Activated effector memory CD4-positive, alpha-beta T cell treated with anti-CD3 and anti-CD28 coated beads, Interleukin-2, amount 50 U/mL, for 16 hours (primary cell): ENCODE data around the gene FOXP1.

Experiments
- DNase-seq: peaks from one replicate; pipeline ENCODE4 v3.0.0-alpha.2; 2020

The FOXP1 gene

GRCh38 chr3:71194785-71195184 is 388.7 kb downstream of the FOXP1 start:
- DNase-seq = no peak

DNA sequence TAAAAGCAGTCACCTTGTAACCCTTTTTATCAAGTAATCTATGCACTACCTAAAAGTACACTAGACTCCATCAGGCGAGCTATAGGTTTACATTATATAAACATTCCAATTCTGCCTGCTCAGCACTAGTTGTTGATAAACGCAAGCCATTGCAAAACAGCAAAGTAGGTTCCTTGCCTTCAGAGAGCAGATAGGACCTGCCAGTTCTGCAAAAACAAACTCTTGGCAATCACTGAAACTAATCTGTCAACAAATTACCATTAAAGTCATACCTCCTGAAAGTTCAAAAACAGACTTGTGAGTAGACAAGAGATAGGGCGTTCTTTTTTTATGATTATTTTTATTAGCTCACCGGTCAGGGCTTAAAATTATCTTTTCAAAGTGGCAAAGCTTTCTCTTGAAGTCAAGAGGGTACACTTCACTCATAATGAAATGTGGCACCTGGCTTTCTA is 392.5 kb downstream of the FOXP1 start:
- no peak for DNase-seq

DNA sequence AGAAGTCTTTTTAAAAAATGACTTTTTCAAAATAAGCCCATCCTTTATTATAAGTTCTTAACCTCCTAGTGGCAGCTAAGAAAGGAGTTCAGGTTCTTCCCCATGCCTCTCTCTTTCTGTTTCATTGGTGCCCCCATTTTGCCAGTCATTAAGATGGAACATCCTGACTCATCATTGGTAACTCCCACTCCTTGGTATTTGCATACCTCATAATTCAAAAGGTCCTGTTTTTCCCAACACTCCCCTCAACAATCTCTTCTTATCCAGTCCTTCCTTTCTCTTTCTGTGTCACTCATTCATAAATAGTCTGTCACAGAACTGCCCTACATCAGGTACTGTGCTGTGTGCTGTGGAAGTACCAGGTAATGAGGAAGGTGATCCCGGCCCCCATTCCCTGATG is 394.0 kb downstream of the FOXP1 start:
- no peak for DNase-seq

GRCh38 chr3:71187715-71188114 is 395.8 kb downstream of the FOXP1 start:
- no peak for DNase-seq

DNA sequence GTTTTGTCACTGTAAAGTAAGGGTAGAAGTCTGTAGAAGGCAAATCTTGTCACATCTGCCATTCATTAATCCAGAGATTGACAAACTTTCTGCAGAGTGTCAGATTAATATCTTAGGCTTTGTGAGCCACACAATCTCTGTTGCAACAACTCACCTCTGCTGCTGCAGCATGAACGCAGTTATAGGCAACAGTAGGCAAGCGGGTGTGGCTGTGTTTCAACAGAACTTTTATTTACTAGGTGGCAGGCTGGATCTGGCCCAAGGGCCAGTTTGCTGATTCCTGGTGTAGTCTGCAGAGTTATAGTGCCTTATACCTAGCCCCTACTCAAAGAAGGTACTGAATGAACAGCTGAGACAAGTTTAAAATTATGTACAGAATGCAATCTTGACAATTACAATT is 396.7 kb downstream of the FOXP1 start:
- DNase-seq = no peak

GRCh38 chr3:71185733-71186455 is 397.6 kb downstream of the FOXP1 start:
- DNase-seq = no peak

DNA sequence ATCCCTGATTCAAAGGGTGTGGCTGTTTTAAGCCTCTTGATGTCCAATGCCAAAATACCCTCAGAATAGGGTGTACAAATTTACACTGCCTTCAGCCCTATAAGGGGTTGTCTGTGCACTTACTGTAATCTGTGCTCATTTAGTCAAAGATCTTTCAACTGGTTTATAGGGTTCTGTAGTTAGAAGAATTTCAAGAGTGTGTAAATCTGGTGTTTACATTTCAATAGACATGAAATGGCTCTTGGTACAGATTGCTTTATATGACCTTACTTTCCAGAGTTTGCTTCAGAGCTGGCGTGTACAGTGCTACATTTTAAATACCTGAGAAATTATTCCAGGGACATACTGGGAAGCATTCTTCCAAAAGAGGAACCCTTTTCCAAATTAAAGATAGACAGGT is 399.3 kb downstream of the FOXP1 start:
- no peak for DNase-seq

DNA sequence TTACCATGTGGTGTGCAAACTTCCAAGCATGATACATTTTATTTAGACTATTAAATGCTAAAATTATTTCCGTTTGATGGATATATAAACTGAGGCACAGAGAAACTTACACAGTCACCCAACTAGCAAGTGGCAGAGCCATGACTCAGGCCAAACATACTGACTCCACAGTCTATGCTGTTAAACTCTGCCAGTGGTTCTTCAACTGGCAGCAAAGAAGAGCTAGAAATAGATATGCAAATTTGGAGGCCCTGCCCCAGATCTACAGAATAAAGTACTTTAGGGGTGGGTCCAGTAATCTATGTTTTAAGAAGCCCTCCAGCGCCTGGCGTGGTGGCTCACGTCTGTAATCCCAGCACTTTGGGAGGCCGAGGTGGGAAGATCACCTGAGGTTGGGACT is 400.0 kb downstream of the FOXP1 start:
- DNase-seq = no peak

DNA sequence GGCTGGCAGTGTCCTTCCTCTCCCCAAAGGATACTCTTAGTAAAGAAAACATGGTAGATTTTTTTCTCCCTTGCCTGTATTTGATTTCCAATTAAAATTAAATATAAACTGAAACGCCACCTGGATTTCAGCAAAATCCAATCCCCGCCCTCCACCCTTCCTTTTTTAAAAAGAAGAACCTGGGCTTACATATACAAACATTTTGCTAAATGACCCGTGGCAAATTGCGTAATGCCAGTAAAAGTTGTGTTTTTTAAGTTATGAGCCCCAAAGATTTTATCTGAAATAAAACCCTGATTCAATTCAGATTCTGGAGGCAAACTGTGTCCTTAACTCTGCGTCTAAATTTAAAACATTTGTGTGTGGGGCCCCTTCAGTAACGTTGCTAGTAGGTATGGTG is 403.0 kb downstream of the FOXP1 start:
- DNase-seq = no peak

GRCh38 chr3:71177375-71177774 is 406.2 kb downstream of the FOXP1 start:
- no peak for DNase-seq

- DNase-seq = no peak
Measured at GRCh38 chr3:71176366-71176765, 407.2 kb downstream of the FOXP1 start.

DNA sequence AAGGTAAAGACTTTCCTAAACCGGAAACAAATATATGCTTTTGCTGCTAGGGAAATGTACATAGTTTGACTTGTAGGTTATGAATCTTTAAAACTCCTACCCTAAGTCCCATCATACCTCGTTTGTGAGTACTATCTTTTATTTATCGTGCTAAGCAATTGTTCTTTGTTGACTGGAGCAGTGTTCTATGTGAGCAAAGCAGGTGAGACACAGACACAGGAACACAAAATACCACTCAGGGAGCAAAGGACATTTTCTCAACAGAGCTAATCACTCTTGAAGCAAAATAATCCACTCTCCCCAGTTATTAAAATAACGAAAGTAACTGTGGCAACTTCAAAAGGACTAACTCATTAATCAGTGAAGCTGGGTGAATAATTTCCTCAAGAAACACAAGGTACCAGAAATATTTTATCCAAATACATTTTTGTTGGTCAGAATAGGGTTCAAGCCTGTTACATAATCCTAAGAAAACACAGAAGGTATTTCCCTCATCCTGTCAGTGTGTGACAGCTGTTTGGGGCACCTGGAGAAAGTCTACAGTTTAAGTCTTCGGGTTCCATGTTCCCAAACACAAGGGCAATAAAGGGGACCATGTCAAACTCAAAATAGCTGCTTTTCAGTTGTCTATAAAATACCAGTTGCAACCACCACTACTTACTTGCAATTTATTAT is 407.7 kb downstream of the FOXP1 start:
- DNase-seq = no peak

GRCh38 chr3:71172951-71173350 is 410.6 kb downstream of the FOXP1 start:
- DNase-seq = no peak

GRCh38 chr3:71172189-71172588 is 411.3 kb downstream of the FOXP1 start:
- no peak for DNase-seq

- DNase-seq = no peak
Measured at GRCh38 chr3:71171247-71171646, 412.3 kb downstream of the FOXP1 start.

GRCh38 chr3:71168880-71169411 is 414.6 kb downstream of the FOXP1 start:
- no peak for DNase-seq

DNA sequence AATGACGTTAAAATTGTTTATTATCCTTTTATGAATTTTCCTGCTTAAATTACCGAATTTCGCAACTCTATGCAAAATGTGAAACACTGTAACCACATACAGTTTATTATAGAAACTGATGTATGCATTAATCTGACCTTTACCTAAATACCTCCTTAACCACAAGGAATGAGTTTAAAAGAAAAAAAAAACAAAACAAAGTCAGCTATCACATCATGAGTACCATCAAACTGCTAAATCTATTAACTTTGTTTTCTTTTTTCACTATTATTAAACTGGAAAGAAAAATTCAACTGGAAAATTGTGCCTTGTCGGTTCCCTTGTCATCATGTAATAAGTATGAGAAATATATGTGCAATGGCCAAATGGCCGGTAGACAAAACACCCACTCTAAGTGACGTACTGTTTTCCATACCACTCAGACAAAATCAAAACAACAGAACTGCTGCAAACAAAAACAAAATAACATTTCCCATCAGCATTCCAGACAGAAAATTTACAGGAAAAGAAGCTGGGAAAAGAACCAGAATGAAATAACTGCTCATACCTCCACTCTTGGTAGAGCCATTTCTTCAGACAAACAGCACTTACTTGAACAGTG is 415.3 kb downstream of the FOXP1 start:
- DNase-seq = no peak

- DNase-seq = no peak
Measured at GRCh38 chr3:71166339-71167240, 416.9 kb downstream of the FOXP1 start.

GRCh38 chr3:71164881-71165280 is 418.6 kb downstream of the FOXP1 start:
- no peak for DNase-seq

DNA sequence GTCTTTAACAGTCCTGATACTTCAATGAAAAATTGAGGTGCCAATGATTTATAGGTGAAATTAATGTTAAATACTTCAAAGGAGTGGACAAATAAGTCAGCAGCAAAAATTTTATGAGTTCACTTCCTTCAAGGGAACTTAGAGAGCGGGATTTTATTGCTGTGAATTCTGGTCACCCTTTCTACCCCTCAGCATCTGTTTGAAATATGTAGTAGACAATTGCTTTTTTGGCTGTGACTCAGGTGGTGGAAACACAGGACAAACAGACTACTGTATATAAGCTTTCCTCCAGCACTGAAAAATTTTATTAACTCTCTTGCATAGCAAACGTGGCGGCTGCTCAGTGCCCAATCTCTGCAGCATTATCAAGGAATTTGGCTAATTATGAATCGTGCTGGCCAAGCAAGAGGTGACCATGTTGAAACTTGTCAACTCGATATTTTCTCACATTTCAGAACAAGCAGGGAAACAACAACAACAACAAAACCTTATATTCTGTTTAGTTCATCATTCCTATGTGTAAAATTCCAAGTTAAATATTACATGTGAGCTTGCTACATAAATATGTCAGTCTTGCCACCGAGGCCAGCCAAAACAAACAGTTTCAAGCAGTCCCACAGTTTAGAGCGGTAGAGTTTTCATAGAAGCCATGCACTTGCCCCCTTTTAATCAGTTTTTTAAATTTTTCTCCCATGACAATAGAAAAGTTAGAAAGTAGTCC is 420.2 kb downstream of the FOXP1 start:
- DNase-seq = no peak

DNA sequence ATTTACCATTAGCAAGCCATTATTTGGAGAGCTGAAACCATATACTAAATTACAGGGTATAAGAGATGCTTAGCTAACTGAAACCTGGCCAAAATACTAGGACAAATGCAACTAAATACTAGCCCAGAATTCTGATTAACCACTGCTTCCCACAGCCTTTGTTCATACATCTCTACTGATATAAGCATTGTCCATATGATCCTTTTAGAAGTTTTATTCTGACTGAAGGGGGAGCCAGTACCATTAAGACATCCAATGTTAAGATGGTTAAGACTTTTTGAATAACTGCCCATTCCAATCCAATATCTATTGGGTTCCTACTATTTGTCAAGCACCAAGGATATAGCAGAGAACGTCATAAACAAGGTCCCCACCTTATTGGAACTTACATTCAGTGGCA is 421.3 kb downstream of the FOXP1 start:
- DNase-seq = no peak
